GM12892 (cell line): Measurements from ENCODE around the gene SUN1.
A peak's percentile ranks its signal among the peaks of the same experiment; 100 is the strongest.
"Not testable (repeated sequence)": the region's sequence is repeated elsewhere in the genome, so short reads cannot be mapped to it uniquely, and the experiment has no call there.

ENCODE experiments used
- DNase-seq: peaks from one replicate; pipeline ENCODE4 v3.0.0; 2011; ENCODE audit not compliant: insufficient read length
- FAIRE-seq: peaks from 2 replicates; lab custom pipeline; 2011; peaks lifted over from hg19 to GRCh38; lab: Jason Lieb, UNC
- POLR2A ChIP-seq: IDR thresholded peaks from 2 replicates; pipeline ENCODE4 v1.6.1; 2011; ENCODE audit warnings: low read depth, low read length, control low read depth
- POLR2AphosphoS5 ChIP-seq: IDR thresholded peaks from 2 replicates; pipeline ENCODE4 v1.6.1; 2011; ENCODE audit warnings: low read depth, low read length, control low read depth
- TAF1 ChIP-seq: IDR thresholded peaks from 2 replicates; pipeline ENCODE4 v1.6.1; 2011; ENCODE audit warnings: low read depth, mild to moderate bottlenecking, control low read depth, low read length, borderline replicate concordance

The SUN1 gene

DNA sequence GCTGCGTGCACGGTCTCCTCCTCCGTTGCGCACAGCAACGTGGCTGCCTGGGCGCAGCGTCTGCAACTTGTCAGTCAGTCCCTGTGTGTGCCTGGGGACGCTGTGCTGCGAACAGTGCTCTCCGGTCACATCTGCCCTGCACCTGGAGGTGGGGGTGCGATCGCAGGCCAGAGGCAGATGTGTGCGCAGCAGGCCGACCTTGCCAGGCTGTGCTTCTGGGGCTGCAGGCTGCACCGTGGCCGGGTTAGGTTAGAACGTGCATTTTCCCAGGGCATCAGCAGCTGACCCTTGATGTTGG, 35.9 kb downstream of the SUN1 start:
- no peak for FAIRE-seq
- TF ChIP-seq TAF1 (no peak), POLR2AphosphoS5 (no peak), POLR2A (no peak)
- DNase-seq, result no peak

- FAIRE-seq (no peak), DNase-seq (no peak)
- TF ChIP-seq TAF1, result no peak
- no peak for TF ChIP-seq POLR2AphosphoS5
- no peak for TF ChIP-seq POLR2A
Measured at GRCh38 chr7:869348-869747, 37.1 kb downstream of the SUN1 start.

DNA sequence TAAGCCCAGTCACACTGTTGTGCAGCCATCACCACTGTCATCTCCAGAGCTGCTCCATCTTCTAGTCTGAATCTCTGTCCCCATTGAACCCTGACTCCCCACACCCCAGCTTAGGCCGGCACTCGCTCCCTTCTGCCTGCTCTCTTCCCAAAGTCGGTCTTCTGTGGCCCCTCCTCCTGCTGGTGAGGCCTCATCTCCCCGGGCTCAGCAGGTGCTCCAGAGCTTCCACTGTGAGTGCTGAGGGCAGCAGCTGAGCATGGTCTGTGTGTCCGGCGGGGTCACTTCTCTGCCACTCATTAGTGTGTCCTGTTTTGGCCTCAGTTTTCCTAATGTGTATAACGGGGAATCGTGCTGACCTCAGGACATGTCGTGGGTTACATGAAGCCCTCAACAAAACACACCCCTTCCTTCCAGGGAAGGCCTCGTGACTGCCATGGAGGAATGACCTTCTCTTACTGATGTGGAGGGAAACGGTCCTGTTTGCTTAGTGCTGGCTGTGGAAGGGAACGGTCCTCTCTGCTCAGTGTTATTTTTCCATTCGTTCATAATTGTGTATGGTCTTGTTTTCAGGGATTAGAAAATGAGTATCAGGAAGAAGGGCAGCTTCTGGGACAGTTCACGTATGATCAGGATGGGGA, 39.7 kb downstream of the SUN1 start:
- TF ChIP-seq POLR2AphosphoS5 (no peak), POLR2A (no peak), TAF1 (no peak)
- FAIRE-seq, result no peak
- DNase-seq, result no peak

DNA sequence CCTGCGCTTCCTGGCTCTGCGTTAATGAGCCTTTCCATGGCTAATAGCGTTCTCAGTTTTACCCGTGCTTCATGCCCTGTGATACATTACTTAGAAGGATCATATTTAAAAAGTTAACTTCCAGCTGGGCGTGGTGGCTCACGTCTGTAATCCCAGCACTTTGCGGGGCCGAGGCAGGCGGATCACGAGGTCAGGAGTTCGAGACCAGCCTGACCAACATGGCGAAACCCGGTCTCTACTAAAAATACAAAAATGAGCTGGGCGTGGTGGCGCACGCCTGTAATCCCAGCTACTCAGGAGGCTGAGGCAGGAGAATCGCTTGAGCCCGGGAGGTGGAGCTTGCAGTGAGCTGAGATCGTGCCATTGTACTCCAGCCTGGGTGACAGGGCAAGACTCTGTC, 40.4 kb downstream of the SUN1 start:
- not testable (repeated sequence) for FAIRE-seq

GRCh38 chr7:873367-874002, 41.2 kb downstream of the SUN1 start:
- DNase-seq, result peak; percentile 78
- peak; percentile 79 for FAIRE-seq
- TF ChIP-seq TAF1 (no peak), POLR2AphosphoS5 (no peak), POLR2A (no peak)

More for the DNA sequence above, 40.4 kb downstream of the SUN1 start:
- DNase-seq, result not testable (repeated sequence)

GRCh38 chr7:874031-874749, 41.9 kb downstream of the SUN1 start:
- FAIRE-seq (no peak), DNase-seq (no peak)
- TF ChIP-seq POLR2A, result no peak

DNA sequence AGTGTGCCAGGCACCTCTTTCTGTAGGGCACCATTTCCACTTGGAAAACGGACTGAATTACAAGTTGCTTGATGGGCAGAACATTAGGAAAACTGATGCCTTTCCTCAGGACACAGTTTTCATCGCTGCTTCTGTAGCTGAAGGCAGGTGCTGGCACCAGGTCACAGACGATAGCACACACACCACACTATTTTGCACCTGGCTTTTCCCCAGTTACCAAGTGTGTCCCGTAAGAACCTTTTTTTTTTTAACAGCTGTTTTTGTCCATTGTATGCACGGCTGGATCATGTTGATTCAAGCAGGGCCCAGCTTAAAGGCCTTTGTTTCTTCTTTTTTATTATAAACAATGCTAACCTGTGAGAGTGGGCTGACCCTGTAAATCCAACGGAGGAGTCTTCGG, 42.8 kb downstream of the SUN1 start:
- no peak for FAIRE-seq
- no peak for DNase-seq
- no peak for TF ChIP-seq TAF1
- no peak for TF ChIP-seq POLR2A
- TF ChIP-seq POLR2AphosphoS5, result no peak

DNA sequence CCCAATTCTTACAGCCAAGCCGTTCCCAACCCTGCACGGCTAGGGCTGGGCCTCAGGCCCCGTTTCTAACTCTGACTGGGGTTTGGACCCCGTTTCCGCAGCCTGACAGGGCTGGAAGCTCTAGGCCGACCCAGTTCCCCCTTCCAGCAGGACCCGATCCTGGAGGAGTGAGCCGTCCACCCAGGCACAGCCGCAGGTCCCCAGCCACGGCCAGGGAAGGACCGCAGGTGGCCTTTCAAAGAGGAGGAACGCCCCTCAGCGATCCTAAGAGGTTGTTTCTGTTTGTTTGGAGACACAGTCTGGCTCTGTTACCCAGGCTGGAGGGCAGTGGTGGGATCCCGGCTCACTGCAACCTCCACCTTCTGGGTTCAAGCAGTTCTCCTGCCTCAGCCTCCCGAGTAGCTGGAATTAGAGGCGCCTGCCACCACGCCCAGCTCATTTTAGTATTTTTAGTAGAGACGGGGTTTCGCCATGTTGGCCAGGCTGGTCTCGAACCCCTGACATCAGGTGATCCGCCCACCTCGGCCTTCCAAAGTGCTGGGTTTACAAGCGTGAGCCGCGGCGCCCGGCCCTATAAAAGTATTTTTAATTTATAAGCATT, 43.3 kb downstream of the SUN1 start:
- no peak for DNase-seq
- FAIRE-seq, result no peak
- no peak for TF ChIP-seq POLR2AphosphoS5
- TF ChIP-seq TAF1, result no peak
- no peak for TF ChIP-seq POLR2A

DNA sequence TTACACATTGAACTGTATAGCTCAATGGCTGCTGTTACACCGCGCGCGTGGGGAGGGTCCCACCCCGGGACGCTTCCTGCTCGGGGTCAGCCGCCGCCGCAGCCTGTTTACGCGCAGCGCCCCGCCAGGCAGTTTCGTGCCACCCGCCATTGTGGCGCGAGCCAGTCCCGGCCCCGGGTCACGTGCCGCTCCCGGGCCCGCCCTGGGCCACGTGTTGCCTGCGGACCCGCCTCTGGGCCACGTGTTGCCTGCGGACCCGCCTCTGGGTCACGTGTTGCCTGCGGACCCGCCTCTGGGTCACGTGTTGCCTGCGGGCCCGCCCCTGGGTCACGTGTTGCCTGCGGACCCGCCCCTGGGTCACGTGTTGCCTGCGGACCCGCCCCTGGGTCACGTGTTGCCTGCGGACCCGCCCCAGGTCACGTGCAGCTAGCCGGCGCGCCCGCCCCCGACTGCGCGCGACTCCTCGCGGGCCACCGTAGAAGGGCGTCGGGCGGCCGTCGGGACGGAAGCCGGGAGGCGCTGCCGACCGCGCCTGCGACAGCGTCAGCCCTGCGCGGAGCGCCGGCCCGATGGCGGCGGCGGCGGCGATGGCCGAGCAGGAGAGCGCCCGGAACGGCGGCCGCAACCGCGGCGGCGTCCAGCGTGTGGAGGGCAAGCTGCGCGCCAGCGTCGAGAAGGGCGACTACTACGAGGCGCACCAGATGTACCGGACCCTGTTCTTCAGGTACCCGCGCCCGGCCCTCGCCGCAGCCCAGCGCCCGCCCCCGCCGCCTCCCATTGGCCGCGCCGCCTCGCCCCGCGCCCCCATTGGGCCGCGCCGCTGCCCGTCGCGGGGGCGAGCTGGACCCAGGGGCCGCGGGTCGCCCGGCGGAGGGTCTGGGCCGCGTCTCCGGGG, 44.0 kb downstream of the SUN1 start, which contains the start of gene GET4:
GET4 (plus strand) TSS at position 478 of the 895 bp plus-strand sequence; CDS start at position 570, 92 bp downstream.
- DNase-seq, result peak; percentile 86
- peak; percentile 99 for FAIRE-seq
- TF ChIP-seq POLR2AphosphoS5 (peak; percentile 76), POLR2A (peak; percentile 92), TAF1 (peak; percentile 62; the same call in 1 of the 2 replicates)

- no peak for FAIRE-seq
- TF ChIP-seq TAF1, result no peak
- 0 out of 2 replicates have a peak, but pooled peaks have one; percentile 9 for TF ChIP-seq POLR2AphosphoS5
- no peak for DNase-seq
Measured at GRCh38 chr7:876972-877311, 44.7 kb downstream of the SUN1 start.

- no peak for DNase-seq
- TF ChIP-seq POLR2A, result no peak
- no peak for TF ChIP-seq POLR2AphosphoS5
- TF ChIP-seq TAF1, result no peak
- no peak for FAIRE-seq
Measured at GRCh38 chr7:877312-878232, 45.3 kb downstream of the SUN1 start.
